GM21447 (cell line): Measurements from ENCODE around the gene ARL6IP1.
A peak's percentile ranks its signal among the peaks of the same experiment; 100 is the strongest.
"Not testable (repeated sequence)": the region's sequence is repeated elsewhere in the genome, so short reads cannot be mapped to it uniquely, and the experiment has no call there.

ENCODE experiments used
- ATAC-seq: cut with Tn5 transposase; IDR thresholded peaks from one replicate; pipeline ENCODE4 v1.9.1; 2021; ENCODE audit not compliant: unreplicated experiment

Gene ARL6IP1

GRCh38 chr16:18762713-18763112 lies 38.6 kb downstream of the ARL6IP1 start:
- ATAC-seq = peak; percentile 39

DNA sequence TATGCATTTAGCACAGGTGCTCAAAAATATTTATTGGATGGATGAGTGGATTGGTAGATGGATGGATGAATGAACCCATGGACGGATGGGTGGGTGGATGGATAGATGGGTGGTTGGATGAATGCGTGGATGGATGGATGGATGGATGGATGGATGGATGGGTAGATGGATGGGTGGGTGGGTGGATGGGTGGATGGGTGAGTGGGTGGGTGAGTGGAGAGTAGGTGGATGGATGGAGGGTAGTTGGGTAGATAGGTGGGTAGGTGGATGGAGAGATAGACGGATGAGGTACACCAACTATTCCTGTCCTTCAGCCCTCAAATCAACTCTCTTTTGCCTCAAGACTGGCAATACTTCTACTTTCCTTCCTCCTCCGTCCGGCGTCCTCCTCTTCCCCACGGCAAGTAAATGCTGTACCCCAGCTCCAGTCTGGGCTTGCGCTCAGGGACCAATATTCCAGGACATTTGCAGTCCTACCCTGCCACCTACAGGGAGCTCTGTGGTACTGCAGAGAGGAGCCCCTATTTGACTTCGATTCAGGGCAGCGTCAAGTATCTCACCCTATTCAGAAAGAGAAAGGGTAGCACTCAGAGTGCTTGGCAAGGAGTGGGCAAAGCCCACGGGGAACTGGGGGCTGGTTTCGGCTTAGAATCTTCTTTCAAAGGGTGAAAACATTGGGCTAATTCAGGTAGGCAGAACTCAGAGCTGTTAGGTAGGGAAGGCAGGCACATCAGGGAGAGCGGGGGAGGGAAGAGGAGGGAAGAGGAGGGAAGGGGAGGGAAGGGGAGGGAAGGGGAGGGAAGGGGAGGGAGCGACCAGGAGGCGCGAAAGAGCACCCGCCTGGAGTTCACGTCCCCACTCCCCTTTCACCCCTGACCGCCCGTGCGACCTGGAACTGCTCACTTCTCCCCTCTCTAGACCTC lies 41.5 kb downstream of the ARL6IP1 start:
- ATAC-seq = not testable (repeated sequence)

DNA sequence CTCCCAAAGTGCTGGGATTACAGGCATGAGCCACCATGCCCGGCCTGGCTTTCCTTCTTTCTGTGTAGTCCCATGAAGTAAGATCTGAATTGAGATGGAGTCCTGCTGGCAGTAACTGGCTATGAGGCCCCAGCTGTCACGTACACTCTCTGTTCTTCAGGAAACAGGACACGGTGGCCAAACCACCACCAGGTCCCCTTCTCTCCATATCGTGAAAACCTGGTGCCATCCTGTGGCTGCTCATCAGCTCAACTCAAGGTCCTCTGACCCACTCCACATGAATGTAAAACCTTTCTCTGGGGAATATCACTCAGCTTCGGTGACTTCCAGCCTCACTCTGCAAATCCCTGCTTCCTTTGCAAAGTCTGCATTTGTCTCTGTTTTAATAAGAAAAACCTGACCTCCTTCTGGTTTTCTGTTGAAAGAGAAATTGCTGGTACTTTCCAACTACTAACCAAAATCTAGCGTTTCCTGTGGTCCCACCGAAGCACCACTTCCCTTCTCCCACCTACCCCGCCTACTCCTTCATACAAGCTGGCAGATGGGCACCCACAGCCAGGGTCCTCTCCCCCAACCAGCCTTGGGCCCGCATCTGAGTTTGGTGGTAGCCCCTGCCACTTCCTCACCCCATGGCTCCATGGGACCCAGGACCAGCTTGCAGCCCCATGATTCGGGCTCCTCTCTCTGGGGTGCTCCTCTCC lies 43.2 kb downstream of the ARL6IP1 start:
- ATAC-seq = not testable (repeated sequence)

DNA sequence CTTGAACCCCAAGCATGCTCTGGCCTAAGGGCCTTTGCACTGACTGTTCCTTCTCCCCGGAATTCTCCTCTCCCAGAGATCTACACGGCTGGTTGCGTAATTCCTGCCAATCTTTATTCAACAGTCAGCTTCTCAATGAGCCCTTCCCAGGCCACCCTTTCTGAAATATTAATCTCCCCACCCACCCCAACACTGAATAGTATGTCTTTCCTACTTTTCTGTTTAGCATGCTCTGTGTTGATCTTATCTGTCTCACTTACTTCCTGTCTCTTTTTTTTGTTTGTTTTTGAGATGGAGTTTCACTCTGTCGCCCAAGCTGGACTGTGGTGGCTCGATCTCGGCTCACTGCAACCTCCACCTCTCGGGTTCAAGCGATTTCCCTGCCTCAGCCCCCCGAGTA lies 44.7 kb downstream of the ARL6IP1 start:
- ATAC-seq = not testable (repeated sequence)

DNA sequence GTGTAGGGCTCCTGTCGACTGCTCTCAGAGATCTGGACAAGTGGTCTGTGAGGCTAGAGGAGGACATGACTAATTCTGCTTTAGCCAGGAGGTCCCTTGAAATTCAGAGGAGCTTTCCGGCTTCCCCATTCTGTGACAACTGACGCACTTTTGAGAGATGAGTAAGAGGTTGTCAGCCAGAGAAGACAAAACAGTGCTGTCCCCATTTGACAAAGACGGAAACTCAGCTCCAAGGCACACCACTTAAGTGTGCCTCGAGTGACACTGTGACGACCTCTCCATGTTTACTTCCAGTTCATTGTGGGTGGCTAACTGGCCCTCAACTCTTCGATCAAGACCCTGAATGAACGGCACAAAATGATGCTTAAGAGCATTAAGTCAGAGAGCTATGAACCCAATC lies 58.5 kb downstream of the ARL6IP1 start:
- not testable (repeated sequence) for ATAC-seq
